NCI-H2171 treated with DMSO at 0.1 percent for 48 hours (cell line): ENCODE data around the gene FTO.
"Not testable (repeated sequence)": the region's sequence is repeated elsewhere in the genome, so short reads cannot be mapped to it uniquely, and the experiment has no call there.

Source experiments
- DNase-seq: peaks from one replicate; lab custom pipeline; 2025; lab: John Stamatoyannopoulos, UW

Gene FTO

DNA sequence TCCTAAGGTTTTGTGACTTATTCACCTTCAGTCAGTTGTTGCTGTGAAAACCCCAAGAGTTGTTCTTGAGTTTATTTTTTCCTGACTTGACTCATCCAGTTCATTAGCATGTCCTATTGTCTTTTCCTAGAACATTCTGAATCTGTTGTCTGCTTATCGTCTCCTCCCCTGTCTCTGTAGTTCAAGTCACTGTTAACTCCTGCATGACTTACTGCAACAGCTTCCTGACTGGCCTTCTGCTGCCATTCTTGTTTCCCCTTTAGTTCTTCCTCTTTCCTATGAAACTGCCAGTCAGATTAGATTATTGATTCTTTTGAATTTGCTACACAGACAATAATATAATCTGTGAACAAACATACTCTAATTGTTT is 161.5 kb downstream of the FTO start:
- DNase-seq = no peak

DNA sequence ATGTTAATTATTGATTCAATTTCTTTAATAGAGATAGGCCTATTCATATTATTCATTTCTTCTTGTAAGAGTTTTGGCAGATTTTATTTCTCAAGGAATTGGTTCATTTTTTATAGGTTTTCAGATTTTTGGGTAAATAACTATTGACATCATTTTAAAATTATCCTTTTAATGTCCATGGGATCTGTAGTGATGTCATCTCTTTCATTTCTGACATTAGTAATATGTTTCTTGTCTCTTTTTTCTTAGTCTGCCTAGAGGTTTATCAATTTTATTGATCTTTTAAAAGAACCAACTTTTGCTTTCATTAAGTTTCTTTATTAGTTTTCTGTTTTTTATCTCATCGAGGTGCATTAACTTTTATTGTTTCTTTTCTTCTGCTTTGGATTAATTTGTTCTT is 162.6 kb downstream of the FTO start:
- DNase-seq = no peak

GRCh38 chr16:53870831-53871230 is 166.9 kb downstream of the FTO start:
- DNase-seq = no peak

- no peak for DNase-seq
Measured at GRCh38 chr16:53872248-53873221, 168.6 kb downstream of the FTO start.

DNA sequence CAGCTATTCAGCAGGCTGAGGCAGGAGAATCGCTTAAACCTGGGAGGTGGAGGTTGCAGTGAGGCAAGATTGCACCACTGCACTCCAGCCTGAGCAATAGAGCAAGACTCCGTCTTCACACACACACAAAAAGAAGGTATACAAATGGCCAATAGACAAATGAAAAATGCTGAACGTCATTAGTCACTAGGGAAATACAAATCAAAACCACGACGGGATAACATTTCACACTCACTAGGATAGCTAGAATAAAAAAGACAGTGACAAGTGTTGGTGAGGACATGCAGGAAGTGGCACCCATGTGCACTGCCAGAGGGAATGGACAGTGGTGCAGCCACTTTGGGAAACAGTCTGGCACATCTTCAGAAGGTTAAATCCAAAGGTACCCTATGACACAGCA is 172.9 kb downstream of the FTO start:
- no peak for DNase-seq

- no peak for DNase-seq
Measured at GRCh38 chr16:53878216-53878615, 174.3 kb downstream of the FTO start.

DNA sequence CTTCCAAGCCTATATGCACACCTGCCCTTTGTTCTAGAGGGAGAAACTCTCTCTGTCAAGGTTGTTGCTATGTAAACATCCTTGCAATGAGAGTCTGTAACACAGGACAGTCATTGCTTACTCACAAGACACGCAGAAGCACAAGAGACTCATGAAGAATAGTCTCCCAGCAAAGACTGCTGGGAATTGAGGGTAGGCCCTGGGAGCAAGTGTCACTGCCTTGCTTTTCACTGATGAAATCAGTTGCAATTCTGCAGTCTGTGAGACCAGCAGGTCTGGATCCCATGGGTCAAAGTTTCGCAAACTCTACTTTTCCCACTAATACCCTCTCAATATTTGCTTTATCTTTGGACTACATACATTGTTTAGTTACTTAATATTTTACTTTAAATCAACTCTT is 177.4 kb downstream of the FTO start:
- DNase-seq = no peak

- no peak for DNase-seq
Measured at GRCh38 chr16:53882310-53882709, 178.4 kb downstream of the FTO start.

DNA sequence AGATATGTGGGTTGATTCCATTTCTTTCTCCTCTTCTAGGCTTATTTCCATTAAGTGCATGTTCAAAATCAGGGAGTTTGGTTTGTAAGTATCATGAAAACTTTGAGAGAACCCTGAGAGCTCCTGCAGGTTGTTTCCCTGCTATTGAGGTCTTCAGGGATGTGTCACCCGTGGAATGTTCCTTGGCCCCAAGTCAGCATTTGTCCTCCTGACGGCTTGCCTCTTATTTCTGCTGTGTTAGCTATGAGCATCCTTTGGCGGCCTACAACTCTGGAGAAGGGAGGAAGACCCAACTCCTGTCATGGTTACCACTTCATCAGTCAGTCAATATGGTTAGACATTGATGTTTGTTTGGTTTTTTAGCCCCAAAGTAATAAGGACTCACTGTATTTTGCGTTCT is 180.8 kb downstream of the FTO start:
- DNase-seq = no peak

DNA sequence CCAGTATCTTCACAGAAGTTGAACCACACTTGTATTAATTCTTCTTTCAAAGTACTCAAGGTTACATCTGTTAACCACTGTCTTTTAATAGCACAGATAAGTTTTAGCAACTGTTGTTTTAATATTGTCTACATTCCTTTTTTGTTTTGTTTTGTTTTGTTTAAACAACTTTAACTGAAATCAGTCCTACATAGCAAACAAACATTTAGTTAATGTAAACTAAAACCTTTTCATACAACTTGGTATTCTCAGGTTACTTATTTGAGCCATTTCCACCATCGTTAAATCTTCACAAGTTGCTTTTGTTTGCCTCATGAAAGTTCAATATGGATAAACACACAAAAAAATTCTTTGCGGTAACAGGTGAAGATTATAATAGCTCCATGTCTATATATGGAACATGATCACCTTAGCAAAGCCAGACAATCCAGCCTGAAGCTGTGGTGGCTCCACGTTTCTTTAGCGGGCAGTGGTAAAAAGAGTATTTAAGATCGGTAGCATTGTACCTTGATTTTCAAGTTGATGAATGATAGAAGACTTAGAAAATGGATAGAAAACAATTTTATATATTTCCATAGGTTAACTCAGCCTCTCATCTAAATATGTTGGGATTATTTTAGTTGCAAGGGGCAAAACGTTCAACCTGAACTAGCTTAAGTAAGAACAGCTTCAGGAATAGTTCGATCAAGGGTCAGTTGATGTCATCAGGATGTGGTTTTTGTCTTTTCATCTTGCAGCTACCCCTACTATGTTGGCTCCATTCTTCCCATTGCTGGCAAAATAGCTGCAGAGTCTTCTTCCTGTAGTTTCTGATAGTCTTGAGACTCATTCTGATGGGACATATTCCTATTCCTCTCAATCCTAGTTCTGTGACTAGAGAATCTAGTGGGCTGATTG is 182.8 kb downstream of the FTO start:
- DNase-seq = no peak

DNA sequence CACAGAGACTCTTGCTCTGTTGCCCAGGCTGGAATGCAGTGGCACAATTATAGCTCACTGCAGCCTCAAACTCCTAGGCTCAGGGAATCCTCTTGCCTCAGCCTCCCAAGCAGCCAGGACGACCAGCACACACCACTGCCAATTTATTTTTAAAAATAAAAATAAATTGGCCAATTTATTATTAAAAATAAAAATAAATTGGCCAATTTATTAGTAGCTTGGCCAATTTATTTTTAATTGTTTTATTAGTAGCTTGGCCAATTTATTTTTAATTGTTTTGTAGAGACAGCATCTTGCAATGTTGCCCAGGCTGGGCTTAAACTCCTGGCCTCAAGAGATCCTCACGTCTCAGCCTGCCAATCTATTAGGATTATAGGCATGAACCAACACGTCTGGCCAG is 184.3 kb downstream of the FTO start:
- no peak for DNase-seq

DNA sequence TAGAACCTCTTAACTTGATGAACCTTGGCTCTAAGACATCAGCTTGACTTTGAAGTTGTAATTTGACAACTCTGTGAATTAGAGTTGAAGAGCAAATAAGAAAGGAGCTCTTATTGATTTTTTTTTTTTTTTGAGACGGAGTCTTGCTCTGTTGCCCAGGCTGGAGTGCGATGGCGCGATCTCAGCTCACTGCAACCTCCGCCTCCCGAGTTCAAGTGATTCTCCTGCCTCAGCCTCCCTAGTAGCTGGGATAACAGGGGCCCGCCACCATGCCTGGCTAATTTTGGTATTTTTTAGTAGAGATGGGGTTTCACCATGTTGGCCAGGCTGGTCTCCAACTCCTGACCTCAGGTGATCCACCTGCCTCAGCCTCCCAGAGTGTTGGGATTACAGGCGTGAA is 186.9 kb downstream of the FTO start:
- DNase-seq = not testable (repeated sequence)

DNA sequence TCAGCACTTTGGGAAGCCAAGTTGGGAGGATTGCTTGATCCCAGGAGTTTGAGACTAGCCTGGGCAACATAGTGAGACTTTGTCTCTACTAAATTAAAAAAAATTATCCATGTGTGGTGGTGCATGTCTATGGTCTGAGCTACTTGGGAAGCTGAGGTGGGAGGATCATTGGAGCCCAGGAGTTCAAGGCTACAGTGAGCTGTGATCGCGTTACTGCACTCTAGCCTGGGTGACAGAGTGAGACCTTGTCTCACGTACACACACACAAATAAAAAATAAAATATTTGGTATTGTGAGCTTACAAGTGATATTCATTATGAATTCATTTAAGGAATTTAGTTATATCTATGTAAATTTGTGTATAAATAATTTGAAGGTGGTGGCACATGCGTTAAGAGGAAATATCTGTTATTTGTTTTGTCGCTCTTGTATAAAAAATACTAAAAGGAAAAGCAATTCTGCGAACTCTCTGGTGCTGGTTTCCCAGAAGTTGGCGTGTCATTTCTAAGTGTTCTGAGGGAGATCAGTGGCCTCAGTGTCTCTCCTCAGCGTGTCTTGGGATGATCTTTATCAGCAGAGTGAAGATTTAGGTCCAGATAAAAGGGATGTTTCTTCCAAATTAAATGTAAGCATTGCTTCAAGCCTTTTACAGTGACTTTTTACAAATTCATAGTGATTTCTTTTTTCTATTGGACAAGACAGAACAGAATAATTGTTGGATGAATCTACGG is 187.6 kb downstream of the FTO start:
- no peak for DNase-seq

GRCh38 chr16:53892155-53892554 is 188.2 kb downstream of the FTO start:
- DNase-seq = peak; percentile 54

- DNase-seq = no peak
Measured at GRCh38 chr16:53893731-53894435, 189.9 kb downstream of the FTO start.

GRCh38 chr16:53894686-53895085 is 190.7 kb downstream of the FTO start:
- no peak for DNase-seq

GRCh38 chr16:53895433-53895832 is 191.5 kb downstream of the FTO start:
- no peak for DNase-seq

DNA sequence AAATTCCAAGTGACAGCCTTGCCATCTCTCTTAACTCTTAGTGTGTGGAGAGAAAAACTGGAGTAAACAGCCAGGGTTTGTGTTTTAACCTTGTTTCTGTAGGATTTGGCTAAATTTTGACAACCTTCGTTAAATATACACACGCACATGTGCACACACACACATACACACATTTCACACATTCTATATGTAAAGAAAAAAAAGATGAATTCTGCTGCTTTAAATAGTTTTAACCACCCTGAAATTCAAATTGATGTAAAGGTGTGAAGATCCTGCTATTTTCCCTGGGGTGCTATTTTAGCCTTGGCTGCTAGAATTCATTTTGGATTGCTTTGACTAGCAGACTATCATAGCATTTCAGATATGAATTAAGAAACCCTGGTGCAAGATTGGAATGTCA is 191.9 kb downstream of the FTO start:
- no peak for DNase-seq

DNA sequence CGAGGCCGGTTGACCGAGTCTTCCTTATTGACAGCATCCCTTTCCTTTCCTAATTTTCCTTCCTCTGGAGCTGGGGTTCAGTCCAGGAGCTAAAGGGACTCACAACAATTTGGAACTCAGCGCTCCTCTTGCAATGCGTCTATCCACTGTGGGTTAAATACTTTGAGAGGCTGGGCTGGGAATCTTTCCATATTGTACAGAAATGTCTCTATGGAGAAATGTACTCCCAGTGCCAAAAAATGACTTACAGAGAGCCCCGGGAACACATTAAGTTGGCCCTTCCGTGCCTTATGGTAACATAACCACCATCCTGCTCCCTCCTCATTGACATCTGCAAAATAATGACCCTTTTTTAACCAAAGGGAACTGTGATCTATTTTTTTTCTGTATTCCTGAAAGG is 192.8 kb downstream of the FTO start:
- DNase-seq = no peak

DNA sequence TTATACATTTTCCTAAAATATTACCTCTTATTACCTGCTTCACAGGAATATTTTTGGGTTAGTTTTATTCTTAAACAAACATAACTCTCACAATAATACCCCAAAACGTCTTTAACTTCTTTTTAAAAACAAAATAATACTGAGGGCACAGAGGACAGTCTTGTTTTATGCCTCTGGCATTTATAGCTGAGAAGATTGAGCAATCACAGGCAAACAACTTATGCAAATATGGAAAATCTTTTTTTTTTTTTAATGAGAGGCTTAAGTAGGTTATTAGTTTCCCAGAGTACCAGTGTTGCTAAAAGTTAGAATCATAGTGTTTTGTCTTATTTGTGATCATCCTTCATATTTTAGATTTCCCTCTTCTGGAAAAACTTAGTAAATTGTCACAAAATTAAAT is 195.0 kb downstream of the FTO start:
- DNase-seq = no peak

- no peak for DNase-seq
Measured at GRCh38 chr16:53899431-53899830, 195.5 kb downstream of the FTO start.

DNA sequence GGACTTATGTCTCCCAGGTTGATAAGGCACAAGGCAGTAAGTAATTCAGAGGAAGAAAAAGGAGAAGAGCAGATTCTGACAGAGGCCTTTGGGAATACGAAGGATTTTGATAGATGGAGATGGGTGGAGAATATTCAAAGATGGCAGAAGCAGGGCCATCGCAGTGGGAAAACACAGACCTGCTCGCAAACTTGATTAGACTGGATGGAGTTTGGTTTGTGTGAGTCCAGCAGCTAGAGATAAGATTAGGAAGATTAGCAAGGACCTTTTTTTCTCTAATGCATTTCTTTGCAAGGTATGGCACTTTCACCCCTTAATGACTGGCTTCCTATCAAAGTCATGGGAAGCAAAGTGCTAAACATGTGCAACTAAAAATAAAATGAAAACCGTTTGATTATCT is 196.7 kb downstream of the FTO start:
- DNase-seq = no peak
